Nephron (organoid): ENCODE measurements around the gene GRIN3B.
A peak's percentile ranks its signal among the peaks of the same experiment; 100 is the strongest.
"Not testable (repeated sequence)": the region's sequence is repeated elsewhere in the genome, so short reads cannot be mapped to it uniquely, and the experiment has no call there.

Experiments
- H3K27ac Mint-ChIP-seq, 3 experiments: 2 replicates each; pipeline ENCODE4 v1.8.0; 2020; ENCODE audit warnings: mixed read lengths in 3 of 3, mild to moderate bottlenecking in 2 of 3, moderate library complexity in 1 of 3
- H3K27me3 Mint-ChIP-seq: 2 replicates; pipeline ENCODE4 v1.8.0; 2021; ENCODE audit warnings: low read depth, mild to moderate bottlenecking, moderate library complexity, mixed read lengths
- H3K36me3 Mint-ChIP-seq: 2 replicates; pipeline ENCODE4 v1.8.0; 2020; ENCODE audit warnings: low read depth, mixed read lengths
- H3K4me1 Mint-ChIP-seq: 2 replicates; pipeline ENCODE4 v1.8.0; 2020; ENCODE audit warnings: mixed read lengths
- H3K4me3 Mint-ChIP-seq, 3 experiments: 2 replicates each; pipeline ENCODE4 v1.8.0; 2020; ENCODE audit warnings: mild to moderate bottlenecking in 3 of 3, mixed read lengths in 3 of 3, moderate library complexity in 2 of 3
- H3K9me3 Mint-ChIP-seq: 2 replicates; pipeline ENCODE4 v1.8.0; 2020; ENCODE audit warnings: mixed read lengths
- CTCF ChIP-seq, 3 experiments: fragments of 200-600 bp; sonication (generic); IDR thresholded peaks; one replicate each; pipeline ENCODE4 v1.5.0; 2021; ENCODE audit warnings: antibody characterized with exemption in 3 of 3; ENCODE audit not compliant: unreplicated experiment in 3 of 3

GRIN3B gene

GRCh38 chr19:1019980-1020867, 20.0 kb downstream of the GRIN3B start:
- no peak for TF ChIP-seq CTCF (IDR thresholded peaks at IDR 0.05; ENCODE audit: unreplicated experiment in 3 of 3)
- Mint-ChIP-seq H3K9me3 (no peaks in the 10 kb centered on the region), H3K36me3 (no peaks in the 10 kb centered on the region), H3K27me3 (peaks cover 3% of the 10 kb centered on the region), H3K27ac (peak overlapping the region; percentile 27 to 79 (median 72)), H3K4me1 (peaks cover 16% of the 10 kb centered on the region), H3K4me3 (peak overlapping the region; percentile 89 to 94 (median 92))

- H3K27me3 Mint-ChIP-seq: peaks cover 3% of the 10 kb centered on the region
- peak within 1 kb of the TSS; percentile 98 to 99 (median 99) for H3K27ac Mint-ChIP-seq
- no peak for TF ChIP-seq CTCF (IDR thresholded peaks at IDR 0.05; ENCODE audit: unreplicated experiment in 3 of 3)
- peaks cover 16% of the 10 kb centered on the region for H3K4me1 Mint-ChIP-seq
- no peaks in the 10 kb centered on the region for H3K36me3 Mint-ChIP-seq
- peak within 1 kb of the TSS; percentile 89 to 94 (median 92) for H3K4me3 Mint-ChIP-seq
- no peaks in the 10 kb centered on the region for H3K9me3 Mint-ChIP-seq
Observed at GRCh38 chr19:1020868-1021425, 20.7 kb downstream of the GRIN3B start, which contains the start of gene TMEM259. Gene TMEM259, minus strand, starts transcription at chr19:1021123. Its CDS starts 127 bp downstream, at chr19:1020996.

GRCh38 chr19:1023883-1024188, 23.6 kb downstream of the GRIN3B start:
- H3K36me3 Mint-ChIP-seq, H3K9me3 Mint-ChIP-seq, H3K27me3 Mint-ChIP-seq, H3K4me1 Mint-ChIP-seq: not testable (repeated sequence)
- Mint-ChIP-seq H3K27ac (peak overlapping the region in 2 of 3 experiments; percentile 51 to 55), H3K4me3 (peak overlapping the region; percentile 32 to 53 (median 46))

GRCh38 chr19:1025080-1025479, 24.9 kb downstream of the GRIN3B start:
- Mint-ChIP-seq H3K4me1 (peaks cover 12% of the 10 kb centered on the region), H3K27ac (peak overlapping the region in 2 of 3 experiments; percentile 56 to 83), H3K4me3 (peak overlapping the region; percentile 34 to 57 (median 53))
- H3K36me3 Mint-ChIP-seq, H3K9me3 Mint-ChIP-seq, H3K27me3 Mint-ChIP-seq: not testable (repeated sequence)

- H3K4me3 Mint-ChIP-seq: peak within 1 kb of the TSS; percentile 95 to 99 (median 98)
- TF ChIP-seq CTCF (IDR thresholded peaks at IDR 0.05; ENCODE audit: unreplicated experiment in 3 of 3): no peak
- H3K27me3 Mint-ChIP-seq: peaks cover 6% of the 10 kb centered on the region
- peak within 1 kb of the TSS; percentile 97 to 99 (median 98) for H3K27ac Mint-ChIP-seq
- peaks cover 11% of the 10 kb centered on the region for H3K4me1 Mint-ChIP-seq
- peaks cover 10% of the 10 kb centered on the region for H3K36me3 Mint-ChIP-seq
- no peaks in the 10 kb centered on the region for H3K9me3 Mint-ChIP-seq
Observed at GRCh38 chr19:1025960-1026782, 26.0 kb downstream of the GRIN3B start, which contains the start of gene CNN2. Gene CNN2, plus strand, starts transcription at chr19:1026608. Its CDS starts 54 bp downstream, at chr19:1026662.

- Mint-ChIP-seq H3K4me1 (peaks cover 5% of the 10 kb centered on the region), H3K4me3 (peak overlapping the region; percentile 95 to 99 (median 98)), H3K27me3 (peaks cover 4% of the 10 kb centered on the region), H3K27ac (peak overlapping the region; percentile 81 to 96 (median 95)), H3K36me3 (peaks cover 13% of the 10 kb centered on the region), H3K9me3 (no peaks in the 10 kb centered on the region)
- TF ChIP-seq CTCF (IDR thresholded peaks at IDR 0.05; ENCODE audit: unreplicated experiment in 3 of 3): no peak
Observed at GRCh38 chr19:1026783-1027649, 26.8 kb downstream of the GRIN3B start.
